ENCODE data around the gene SLC7A1. TPM values are rescaled to one million over a fixed set of nuclear protein-coding genes. Genes with fewer than 3 reads are reported as not detected.

SLC7A1 gene
- total RNA-seq, 1 experiment from 2014 or later = 45.4 TPM

DNA sequence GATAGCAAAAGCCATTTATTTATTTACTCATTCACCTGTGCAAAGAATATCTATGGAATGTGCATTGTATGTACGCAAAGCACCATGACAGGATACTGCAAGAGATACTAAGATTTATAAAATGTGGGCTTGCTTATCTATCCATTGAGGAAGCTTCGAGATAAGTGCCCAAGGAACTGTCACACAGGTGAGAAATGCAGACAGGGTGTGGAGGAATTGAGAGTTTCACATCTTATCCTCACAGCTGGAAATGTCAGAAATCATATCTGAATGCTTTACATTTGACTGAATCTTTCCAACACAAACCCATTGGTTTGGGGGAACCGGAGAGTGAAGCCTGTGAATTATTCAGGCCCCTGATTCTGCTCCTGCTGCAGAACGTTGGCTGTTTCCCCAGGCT, 113.0 kb downstream of the SLC7A1 start:
- no peak overlapping the region for H3K4me3 ChIP-seq (ENCODE audit: low read length)
- no peak for DNase-seq
- no peaks in the 10 kb centered on the region for H3K27me3 ChIP-seq (ENCODE audit: low read length)
- H3K27ac ChIP-seq (ENCODE audit: low read length) = peak overlapping the region; percentile 87
- peak overlapping the region; percentile 84 for H3K4me2 ChIP-seq (ENCODE audit: low read depth, low read length, poor library complexity, severe bottlenecking)
- peaks cover 67% of the 10 kb centered on the region for H3K4me1 ChIP-seq (ENCODE audit: low read length)
- H3K79me2 ChIP-seq (ENCODE audit: low read length) = no peaks in the 10 kb centered on the region
- H3K9me3 ChIP-seq (ENCODE audit: low read length) = no peaks in the 10 kb centered on the region
- no peaks in the 10 kb centered on the region for H4K20me1 ChIP-seq (ENCODE audit: insufficient read depth, low read depth, low read length)
- peak overlapping the region; percentile 21; the same call in 1 of the 2 replicates for H2AFZ ChIP-seq (ENCODE audit: low read length)
- no peaks in the 10 kb centered on the region for H3K9me2 ChIP-seq (replicated peaks; ENCODE audit: insufficient read depth, low read length)
- H3K36me3 ChIP-seq (ENCODE audit: insufficient read depth, low read length) = no peaks in the 10 kb centered on the region
- H3K9ac ChIP-seq (ENCODE audit: low read length) = peak overlapping the region; percentile 58

DNA sequence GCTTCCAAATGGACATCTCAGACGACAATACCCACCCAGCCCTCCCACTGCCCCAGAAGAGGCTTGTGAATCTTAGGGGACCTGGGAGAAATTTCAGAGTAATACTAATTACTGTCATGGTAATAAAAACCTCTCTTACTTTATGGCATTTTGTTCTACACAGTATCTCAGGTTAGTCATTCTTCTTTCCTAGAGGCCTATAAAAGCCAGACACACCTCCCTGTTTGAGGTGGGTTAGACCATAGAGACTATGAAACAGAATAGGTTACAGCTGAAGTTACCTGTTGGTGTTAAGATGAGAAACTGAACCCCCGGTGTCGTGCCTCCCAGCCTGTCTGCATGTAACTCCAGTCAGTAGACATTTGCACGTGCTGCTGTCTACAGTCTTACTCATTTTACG, 113.9 kb downstream of the SLC7A1 start:
- no peak overlapping the region for H3K4me2 ChIP-seq (ENCODE audit: low read depth, low read length, poor library complexity, severe bottlenecking)
- H4K20me1 ChIP-seq (ENCODE audit: insufficient read depth, low read depth, low read length) = no peaks in the 10 kb centered on the region
- H2AFZ ChIP-seq (ENCODE audit: low read length) = no peak overlapping the region
- DNase-seq = no peak
- no peaks in the 10 kb centered on the region for H3K36me3 ChIP-seq (ENCODE audit: insufficient read depth, low read length)
- no peak overlapping the region for H3K4me3 ChIP-seq (ENCODE audit: low read length)
- H3K27ac ChIP-seq (ENCODE audit: low read length) = no peak overlapping the region
- H3K27me3 ChIP-seq (ENCODE audit: low read length) = no peaks in the 10 kb centered on the region
- no peaks in the 10 kb centered on the region for H3K9me2 ChIP-seq (replicated peaks; ENCODE audit: insufficient read depth, low read length)
- H3K4me1 ChIP-seq (ENCODE audit: low read length) = peaks cover 60% of the 10 kb centered on the region
- no peak overlapping the region for H3K9ac ChIP-seq (ENCODE audit: low read length)
- H3K9me3 ChIP-seq (ENCODE audit: low read length) = no peaks in the 10 kb centered on the region
- no peaks in the 10 kb centered on the region for H3K79me2 ChIP-seq (ENCODE audit: low read length)

DNA sequence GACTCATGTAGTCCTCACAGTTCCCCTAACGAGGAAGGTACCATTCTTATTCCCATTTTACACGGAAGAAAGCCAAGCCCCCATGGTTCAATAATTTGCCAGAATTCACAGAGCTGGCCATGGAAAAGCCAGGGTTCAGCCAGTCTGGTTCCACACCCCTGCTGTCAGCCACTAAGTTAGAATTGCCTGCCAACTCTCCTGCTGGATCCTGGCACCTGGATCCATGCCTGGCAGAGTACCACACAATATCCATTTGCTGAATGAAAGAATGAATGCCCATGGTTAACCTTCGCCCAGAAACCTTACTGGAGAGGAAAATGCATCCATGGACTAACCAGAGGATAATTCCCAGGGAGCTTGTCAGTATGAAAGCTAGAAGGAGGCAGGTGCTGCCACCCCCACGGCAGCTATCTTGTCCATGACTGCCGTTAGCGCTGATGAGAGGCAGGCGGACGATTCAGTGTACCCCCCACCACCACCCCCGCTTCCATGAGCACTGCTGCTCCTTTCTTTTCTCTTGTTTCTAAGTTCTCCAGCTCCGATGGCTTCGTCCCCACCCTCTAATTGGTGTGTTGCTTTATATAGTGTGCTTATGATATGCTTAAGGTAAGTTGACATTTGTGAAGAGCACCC, 114.5 kb downstream of the SLC7A1 start:
- no peaks in the 10 kb centered on the region for H3K36me3 ChIP-seq (ENCODE audit: insufficient read depth, low read length)
- no peaks in the 10 kb centered on the region for H3K27me3 ChIP-seq (ENCODE audit: low read length)
- no peak overlapping the region for H3K9ac ChIP-seq (ENCODE audit: low read length)
- no peak for DNase-seq
- no peak overlapping the region for H3K4me2 ChIP-seq (ENCODE audit: low read depth, low read length, poor library complexity, severe bottlenecking)
- H3K4me1 ChIP-seq (ENCODE audit: low read length) = peaks cover 54% of the 10 kb centered on the region
- H4K20me1 ChIP-seq (ENCODE audit: insufficient read depth, low read depth, low read length) = no peaks in the 10 kb centered on the region
- no peaks in the 10 kb centered on the region for H3K9me3 ChIP-seq (ENCODE audit: low read length)
- H3K79me2 ChIP-seq (ENCODE audit: low read length) = no peaks in the 10 kb centered on the region
- H3K4me3 ChIP-seq (ENCODE audit: low read length) = no peak overlapping the region
- no peak overlapping the region for H2AFZ ChIP-seq (ENCODE audit: low read length)
- H3K9me2 ChIP-seq (replicated peaks; ENCODE audit: insufficient read depth, low read length) = no peaks in the 10 kb centered on the region
- no peak overlapping the region for H3K27ac ChIP-seq (ENCODE audit: low read length)

DNA sequence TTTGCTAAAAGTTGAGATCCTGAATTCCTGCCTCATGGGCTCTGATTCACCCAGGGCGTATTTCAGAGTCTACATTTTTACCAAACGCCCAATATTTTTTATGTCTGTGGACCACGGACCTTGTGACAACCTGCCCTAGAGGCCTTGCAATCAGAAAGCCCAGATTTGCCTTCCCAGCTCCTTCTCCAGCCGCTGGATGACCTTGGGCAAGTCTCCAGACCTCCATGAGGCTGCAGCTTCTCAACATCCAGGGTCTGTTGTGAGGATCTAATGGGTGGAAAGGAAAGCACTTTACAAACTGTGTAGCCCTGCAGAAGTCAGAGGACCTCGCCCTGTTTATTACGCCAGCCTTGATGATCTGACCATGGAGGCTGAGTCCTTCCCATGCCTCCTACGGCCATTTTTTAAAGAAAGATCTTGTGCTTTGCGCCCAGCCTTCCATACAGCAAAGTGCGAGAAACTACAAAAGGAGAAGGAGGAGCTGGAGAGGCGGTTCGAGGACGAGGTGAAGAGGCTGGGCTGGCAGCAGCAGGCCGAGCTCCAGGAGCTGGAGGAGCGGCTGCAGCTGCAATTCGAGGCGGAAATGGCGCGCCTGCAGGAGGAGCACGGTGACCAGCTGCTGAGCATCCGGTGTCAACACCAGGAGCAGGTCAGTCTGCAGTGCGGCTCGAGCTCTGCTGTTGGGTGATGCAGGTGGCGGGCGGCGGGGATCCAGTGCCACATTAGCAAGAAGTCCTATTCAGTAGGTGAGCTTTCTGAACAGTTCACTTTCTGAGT, 115.6 kb downstream of the SLC7A1 start:
- H2AFZ ChIP-seq (ENCODE audit: low read length) = no peak overlapping the region
- H3K79me2 ChIP-seq (ENCODE audit: low read length) = no peaks in the 10 kb centered on the region
- peaks cover 43% of the 10 kb centered on the region for H3K4me1 ChIP-seq (ENCODE audit: low read length)
- H3K4me3 ChIP-seq (ENCODE audit: low read length) = no peak overlapping the region
- no peaks in the 10 kb centered on the region for H3K36me3 ChIP-seq (ENCODE audit: insufficient read depth, low read length)
- DNase-seq = no peak
- peak overlapping the region; percentile 54 for H3K4me2 ChIP-seq (ENCODE audit: low read depth, low read length, poor library complexity, severe bottlenecking)
- H4K20me1 ChIP-seq (ENCODE audit: insufficient read depth, low read depth, low read length) = no peaks in the 10 kb centered on the region
- H3K9ac ChIP-seq (ENCODE audit: low read length) = no peak overlapping the region
- no peaks in the 10 kb centered on the region for H3K9me2 ChIP-seq (replicated peaks; ENCODE audit: insufficient read depth, low read length)
- no peaks in the 10 kb centered on the region for H3K9me3 ChIP-seq (ENCODE audit: low read length)
- no peaks in the 10 kb centered on the region for H3K27me3 ChIP-seq (ENCODE audit: low read length)
- no peak overlapping the region for H3K27ac ChIP-seq (ENCODE audit: low read length)

DNA sequence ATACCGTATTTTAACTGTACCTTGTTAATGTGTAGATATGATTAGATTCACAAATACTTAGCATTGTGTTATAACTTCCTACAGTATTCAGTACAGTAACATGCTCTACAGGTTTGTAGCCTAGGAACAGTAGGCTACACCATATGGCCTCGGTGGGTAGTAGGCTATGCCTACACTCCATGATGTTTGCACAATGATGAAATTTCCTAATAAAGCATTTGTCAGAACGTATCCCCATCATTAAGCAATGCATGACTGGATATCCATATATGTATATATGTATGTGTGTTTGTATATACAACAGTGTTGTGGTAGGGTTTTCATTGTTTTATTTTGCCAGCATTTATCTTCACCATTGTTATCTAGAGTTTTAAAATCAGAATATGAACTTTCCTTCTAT, 119.4 kb downstream of the SLC7A1 start:
- no peak overlapping the region for H2AFZ ChIP-seq (ENCODE audit: low read length)
- H3K27me3 ChIP-seq (ENCODE audit: low read length) = no peaks in the 10 kb centered on the region
- H3K4me2 ChIP-seq (ENCODE audit: low read depth, low read length, poor library complexity, severe bottlenecking) = no peak overlapping the region
- H3K9ac ChIP-seq (ENCODE audit: low read length) = no peak overlapping the region
- no peaks in the 10 kb centered on the region for H3K79me2 ChIP-seq (ENCODE audit: low read length)
- no peak overlapping the region for H3K4me3 ChIP-seq (ENCODE audit: low read length)
- no peaks in the 10 kb centered on the region for H3K36me3 ChIP-seq (ENCODE audit: insufficient read depth, low read length)
- no peak for DNase-seq
- peaks cover 42% of the 10 kb centered on the region for H3K4me1 ChIP-seq (ENCODE audit: low read length)
- H4K20me1 ChIP-seq (ENCODE audit: insufficient read depth, low read depth, low read length) = no peaks in the 10 kb centered on the region
- H3K27ac ChIP-seq (ENCODE audit: low read length) = no peak overlapping the region
- no peaks in the 10 kb centered on the region for H3K9me3 ChIP-seq (ENCODE audit: low read length)
- no peaks in the 10 kb centered on the region for H3K9me2 ChIP-seq (replicated peaks; ENCODE audit: insufficient read depth, low read length)

DNA sequence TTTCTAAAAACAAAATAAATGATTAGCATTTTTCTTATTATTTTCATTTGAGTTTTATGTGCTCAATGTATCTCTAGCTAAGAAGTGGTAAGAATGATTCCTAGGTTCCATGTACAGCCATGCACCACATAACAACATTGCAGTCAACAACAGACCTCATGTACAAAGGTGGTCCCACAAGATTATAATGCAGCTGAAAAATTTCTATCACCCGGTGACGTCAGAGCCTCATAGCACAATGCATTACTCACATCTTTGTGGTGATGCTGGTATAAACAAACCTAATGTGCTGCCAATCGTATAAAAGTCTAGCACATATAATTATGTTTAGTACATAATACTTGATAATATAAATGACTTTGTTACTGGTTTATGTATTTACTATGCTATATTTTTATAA, 120.5 kb downstream of the SLC7A1 start:
- no peak overlapping the region for H3K27ac ChIP-seq (ENCODE audit: low read length)
- peaks cover 41% of the 10 kb centered on the region for H3K4me1 ChIP-seq (ENCODE audit: low read length)
- H3K79me2 ChIP-seq (ENCODE audit: low read length) = no peaks in the 10 kb centered on the region
- DNase-seq = no peak
- no peaks in the 10 kb centered on the region for H3K27me3 ChIP-seq (ENCODE audit: low read length)
- H3K4me3 ChIP-seq (ENCODE audit: low read length) = no peak overlapping the region
- no peaks in the 10 kb centered on the region for H4K20me1 ChIP-seq (ENCODE audit: insufficient read depth, low read depth, low read length)
- H3K9me2 ChIP-seq (replicated peaks; ENCODE audit: insufficient read depth, low read length) = no peaks in the 10 kb centered on the region
- no peaks in the 10 kb centered on the region for H3K36me3 ChIP-seq (ENCODE audit: insufficient read depth, low read length)
- no peak overlapping the region for H3K9ac ChIP-seq (ENCODE audit: low read length)
- H3K4me2 ChIP-seq (ENCODE audit: low read depth, low read length, poor library complexity, severe bottlenecking) = no peak overlapping the region
- no peak overlapping the region for H2AFZ ChIP-seq (ENCODE audit: low read length)
- no peaks in the 10 kb centered on the region for H3K9me3 ChIP-seq (ENCODE audit: low read length)

DNA sequence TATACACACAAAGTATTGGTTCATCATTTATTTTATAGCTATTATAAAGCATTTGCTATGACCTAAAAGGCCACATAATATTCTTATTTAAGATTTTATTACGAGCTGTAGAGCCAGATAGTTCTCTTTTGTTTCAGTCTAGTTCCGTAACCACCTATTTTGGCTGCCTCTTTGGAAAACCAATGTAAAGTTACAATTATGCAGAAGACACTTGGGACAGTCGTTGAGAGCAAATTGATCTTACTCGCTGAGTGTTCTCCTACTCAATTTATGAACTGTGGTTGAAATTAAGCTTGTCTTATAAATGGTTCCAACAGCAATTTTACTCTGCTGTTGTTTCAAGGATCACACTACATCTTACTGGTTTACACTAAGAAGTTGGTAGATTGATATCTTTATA, 122.3 kb downstream of the SLC7A1 start:
- Histone ChIP-seq H3K27me3 (ENCODE audit: low read length) (no peaks in the 10 kb centered on the region), H3K4me2 (ENCODE audit: low read depth, low read length, poor library complexity, severe bottlenecking) (peak overlapping the region; percentile 32), H3K9me2 (replicated peaks; ENCODE audit: insufficient read depth, low read length) (no peaks in the 10 kb centered on the region), H2AFZ (ENCODE audit: low read length) (no peak overlapping the region), H3K27ac (ENCODE audit: low read length) (no peak overlapping the region), H3K9me3 (ENCODE audit: low read length) (no peaks in the 10 kb centered on the region), H3K9ac (ENCODE audit: low read length) (no peak overlapping the region), H3K4me3 (ENCODE audit: low read length) (no peak overlapping the region), H3K36me3 (ENCODE audit: insufficient read depth, low read length) (no peaks in the 10 kb centered on the region), H3K4me1 (ENCODE audit: low read length) (peaks cover 25% of the 10 kb centered on the region), H4K20me1 (ENCODE audit: insufficient read depth, low read depth, low read length) (no peaks in the 10 kb centered on the region), H3K79me2 (ENCODE audit: low read length) (no peaks in the 10 kb centered on the region)
- no peak for DNase-seq

DNA sequence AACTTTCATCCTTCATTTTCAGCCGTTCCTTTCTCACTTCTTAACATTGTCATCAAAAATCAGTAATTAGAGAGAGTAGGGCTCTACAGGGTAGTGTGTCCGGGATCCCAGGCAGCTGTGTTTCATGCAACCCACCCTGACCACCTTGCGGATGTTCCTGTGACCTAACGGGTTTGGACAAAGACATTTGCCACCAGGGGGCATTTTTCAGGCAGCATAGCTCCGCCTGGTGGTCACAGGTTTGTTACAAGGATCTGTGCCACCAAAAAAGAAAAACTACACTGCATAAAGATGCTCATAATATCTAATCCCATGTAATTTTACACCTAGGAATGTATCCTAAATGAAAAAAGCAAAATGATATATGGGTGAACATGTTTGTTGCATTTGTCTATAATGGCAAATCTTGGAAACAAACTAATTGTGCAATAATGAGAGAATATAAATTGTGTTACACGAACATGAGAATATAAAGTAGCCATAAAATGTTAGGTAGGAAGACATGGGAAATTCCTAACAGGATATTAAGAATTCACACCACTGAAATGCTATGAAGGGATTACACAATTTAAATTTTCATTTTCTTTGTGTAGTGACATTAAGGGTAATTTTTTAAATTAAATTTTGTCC, 123.0 kb downstream of the SLC7A1 start:
- no peaks in the 10 kb centered on the region for H3K9me2 ChIP-seq (replicated peaks; ENCODE audit: insufficient read depth, low read length)
- H3K4me1 ChIP-seq (ENCODE audit: low read length) = peaks cover 25% of the 10 kb centered on the region
- H3K36me3 ChIP-seq (ENCODE audit: insufficient read depth, low read length) = no peaks in the 10 kb centered on the region
- H3K9me3 ChIP-seq (ENCODE audit: low read length) = no peaks in the 10 kb centered on the region
- peak overlapping the region; percentile 13 for H3K4me2 ChIP-seq (ENCODE audit: low read depth, low read length, poor library complexity, severe bottlenecking)
- H3K9ac ChIP-seq (ENCODE audit: low read length) = peak overlapping the region; percentile 16; the same call in 1 of the 2 replicates
- H2AFZ ChIP-seq (ENCODE audit: low read length) = no peak overlapping the region
- DNase-seq = peak; percentile 85
- H3K4me3 ChIP-seq (ENCODE audit: low read length) = no peak overlapping the region
- H3K27me3 ChIP-seq (ENCODE audit: low read length) = no peaks in the 10 kb centered on the region
- no peaks in the 10 kb centered on the region for H3K79me2 ChIP-seq (ENCODE audit: low read length)
- H3K27ac ChIP-seq (ENCODE audit: low read length) = no peak overlapping the region
- no peaks in the 10 kb centered on the region for H4K20me1 ChIP-seq (ENCODE audit: insufficient read depth, low read depth, low read length)

All from Karpas-422 (cell line).